LNCaP clone FGC (cell line): ENCODE measurements around the gene GMPR.

ENCODE experiments used
- DNase-seq: peaks from one replicate; pipeline ENCODE4 v3.0.0-alpha.2; 2011; ENCODE audit warnings: low read depth
- H3K4me3 ChIP-seq: 2 replicates; pipeline ENCODE4 v1.5.1; 2011; ENCODE audit warnings: mild to moderate bottlenecking, low read depth, low read length, control low read depth
- CTCF ChIP-seq: IDR thresholded peaks from 2 replicates; pipeline ENCODE4 v1.5.1; 2012; ENCODE audit warnings: mild to moderate bottlenecking; ENCODE audit not compliant: control insufficient read depth, insufficient read depth; ENCODE audit errors: extremely low read depth

Gene GMPR

GRCh38 chr6:16314296-16314695, 75.9 kb downstream of the GMPR start:
- no peak for TF ChIP-seq CTCF
- H3K4me3 ChIP-seq, result no peak overlapping the region
- DNase-seq, result no peak

GRCh38 chr6:16316741-16317251, 78.4 kb downstream of the GMPR start:
- DNase-seq, result no peak
- peak; percentile 57 for TF ChIP-seq CTCF
- no peak overlapping the region for H3K4me3 ChIP-seq

- H3K4me3 ChIP-seq, result no peak overlapping the region
- no peak for DNase-seq
- no peak for TF ChIP-seq CTCF
These were observed 80.2 kb downstream of the GMPR start for GRCh38 chr6:16318538-16318937.

GRCh38 chr6:16318953-16319720, 80.8 kb downstream of the GMPR start:
- H3K4me3 ChIP-seq, result no peak overlapping the region
- TF ChIP-seq CTCF, result no peak
- no peak for DNase-seq

- no peak for TF ChIP-seq CTCF
- DNase-seq, result no peak
- H3K4me3 ChIP-seq, result no peak overlapping the region
These were observed 81.6 kb downstream of the GMPR start for GRCh38 chr6:16319813-16320532.

GRCh38 chr6:16320533-16321340, 82.3 kb downstream of the GMPR start:
- no peak for DNase-seq
- H3K4me3 ChIP-seq, result no peak overlapping the region
- no peak for TF ChIP-seq CTCF
